Calu3 (cell line): ENCODE measurements around the gene SHROOM3. TPM values are rescaled to one million over a fixed set of nuclear protein-coding genes. Genes with fewer than 3 reads are reported as not detected.
A peak's percentile ranks its signal among the peaks of the same experiment; 100 is the strongest.

Source experiments
- BruUV-seq: library from RNA; stranded (reverse); fragments of 400-500 nt; replicated peaks from 2 replicates; lab custom pipeline; 2021; lab: Mats Ljungman, UMichigan
- CTCF ChIA-PET: fragments of 300-600 bp; sonication (Branson Sonifier 250); formaldehyde crosslinking; loops from one replicate; lab custom pipeline; 2022; ENCODE audit warnings: antibody characterized with exemption; lab: Charles Lee
- DNase-seq: peaks from one replicate; pipeline ENCODE4 v3.0.0; 2022
- H3K27ac Mint-ChIP-seq: one replicate; pipeline ENCODE4 v1.8.0; 2022; ENCODE audit warnings: mixed read lengths; ENCODE audit not compliant: unreplicated experiment
- H3K27me3 Mint-ChIP-seq: one replicate; pipeline ENCODE4 v1.8.0; 2022; ENCODE audit warnings: mixed read lengths; ENCODE audit not compliant: unreplicated experiment
- H3K36me3 Mint-ChIP-seq: one replicate; pipeline ENCODE4 v1.8.0; 2022; ENCODE audit warnings: mild to moderate bottlenecking, moderate library complexity, mixed read lengths; ENCODE audit not compliant: insufficient read depth, unreplicated experiment
- H3K4me1 Mint-ChIP-seq: one replicate; pipeline ENCODE4 v1.8.0; 2022; ENCODE audit warnings: mild to moderate bottlenecking, low read depth, mixed read lengths; ENCODE audit not compliant: unreplicated experiment
- H3K4me3 Mint-ChIP-seq: one replicate; pipeline ENCODE4 v1.8.0; 2022; ENCODE audit warnings: mild to moderate bottlenecking, low read depth, moderate library complexity, mixed read lengths; ENCODE audit not compliant: unreplicated experiment
- H3K9me3 Mint-ChIP-seq: one replicate; pipeline ENCODE4 v1.8.0; 2022; ENCODE audit warnings: low read depth, mixed read lengths; ENCODE audit not compliant: unreplicated experiment
- CTCF ChIP-seq: fragments of 200-600 bp; IDR thresholded peaks from one replicate; pipeline ENCODE4 v1.8.0; 2022; ENCODE audit warnings: antibody characterized with exemption; ENCODE audit not compliant: unreplicated experiment
- intact Hi-C: fragments of 100-400 bp; cut with micrococcal nuclease; formaldehyde crosslinking; loops from one replicate; pipeline ENCODE4 v1.10.0; 2022; ENCODE audit not compliant: unreplicated experiment
- total RNA-seq: library from RNA; stranded (reverse); gene quantifications from 2 replicates; pipeline ENCODE4 v1.2.3, GENCODE V29; 2022

SHROOM3 gene
- total RNA-seq, 1 experiment from 2014 or later, result 114 TPM

- Mint-ChIP-seq H3K27me3 (no peaks in the 10 kb centered on the region), H3K27ac (no peak overlapping the region), H3K36me3 (peaks cover 5% of the 10 kb centered on the region), H3K4me1 (no peaks in the 10 kb centered on the region), H3K4me3 (no peak overlapping the region), H3K9me3 (no peaks in the 10 kb centered on the region)
- no peak for TF ChIP-seq CTCF
- BruUV-seq, result no TSS peak
- no peak for DNase-seq
- CTCF ChIA-PET, result no interaction called here
- intact Hi-C loops, result no loop called here
Observed at GRCh38 chr4:76801621-76802235, 366.7 kb downstream of the SHROOM3 start.

GRCh38 chr4:76802236-76803021 is 367.4 kb downstream of the SHROOM3 start:
- intact Hi-C loops, result no loop called here
- BruUV-seq, result no TSS peak
- DNase-seq, result no peak
- Mint-ChIP-seq H3K27ac (no peak overlapping the region), H3K36me3 (peaks cover 4% of the 10 kb centered on the region), H3K9me3 (peaks cover 2% of the 10 kb centered on the region), H3K4me1 (no peaks in the 10 kb centered on the region), H3K27me3 (no peaks in the 10 kb centered on the region), H3K4me3 (no peak overlapping the region)
- TF ChIP-seq CTCF, result no peak
- CTCF ChIA-PET, result interaction anchor here (0.5 to 0.6 kb wide), 2 partner anchors 556 to 980 kb away, joined by 4 to 6 read pairs; no protein-coding TSS in a partner anchor

- Mint-ChIP-seq H3K36me3 (no peaks in the 10 kb centered on the region), H3K9me3 (peaks cover 2% of the 10 kb centered on the region), H3K4me3 (no peak overlapping the region), H3K27ac (no peak overlapping the region), H3K27me3 (no peaks in the 10 kb centered on the region), H3K4me1 (no peaks in the 10 kb centered on the region)
- no TSS peak for BruUV-seq
- no peak for TF ChIP-seq CTCF
- peak; percentile 7 for DNase-seq
- intact Hi-C loops, result no loop called here
- CTCF ChIA-PET, result no interaction called here
Observed at GRCh38 chr4:76803522-76803921, 368.5 kb downstream of the SHROOM3 start.

- TF ChIP-seq CTCF, result no peak
- Mint-ChIP-seq H3K36me3 (no peaks in the 10 kb centered on the region), H3K27ac (no peak overlapping the region), H3K4me3 (no peak overlapping the region), H3K9me3 (peaks cover 2% of the 10 kb centered on the region), H3K4me1 (no peaks in the 10 kb centered on the region), H3K27me3 (no peaks in the 10 kb centered on the region)
- BruUV-seq, result no TSS peak
- intact Hi-C loops, result no loop called here
- CTCF ChIA-PET, result no interaction called here
- no peak for DNase-seq
Observed at GRCh38 chr4:76804096-76804495, 369.1 kb downstream of the SHROOM3 start.
